ENCODE measurements around the gene TTC17.
A peak's percentile ranks its signal among the peaks of the same experiment; 100 is the strongest.

The TTC17 gene

GRCh38 chr11:43404406-43404805, 45.7 kb downstream of the TTC17 start:
- H3K27ac ChIP-seq = no peak overlapping the region
- POLR2A ChIA-PET (ENCODE audit: low non-redundant PET) = interaction anchor here (0.6 kb wide), 1 partner anchor 69 kb away, joined by 6 read pairs; no protein-coding TSS in a partner anchor
- peak; percentile 8 for DNase-seq (ENCODE audit: low spot score)
- CTCF ChIA-PET = no interaction called here
- TF ChIP-seq CTCF (conservative IDR thresholded peaks at IDR 0.05; ENCODE audit: low read depth) = no peak

- no peak for DNase-seq (ENCODE audit: low spot score)
- TF ChIP-seq CTCF (conservative IDR thresholded peaks at IDR 0.05; ENCODE audit: low read depth) = no peak
- CTCF ChIA-PET = no interaction called here
- POLR2A ChIA-PET (ENCODE audit: low non-redundant PET) = no interaction called here
- no peak overlapping the region for H3K27ac ChIP-seq
These were observed 46.2 kb downstream of the TTC17 start for GRCh38 chr11:43404836-43405479.

- H3K27ac ChIP-seq = no peak overlapping the region
- no peak for TF ChIP-seq CTCF (conservative IDR thresholded peaks at IDR 0.05; ENCODE audit: low read depth)
- ChIA-PET POLR2A (ENCODE audit: low non-redundant PET) (no interaction called here), CTCF (no interaction called here)
- DNase-seq (ENCODE audit: low spot score) = no peak
These were observed 49.6 kb downstream of the TTC17 start for GRCh38 chr11:43408277-43408676.

GRCh38 chr11:43410394-43410793, 51.7 kb downstream of the TTC17 start:
- POLR2A ChIA-PET (ENCODE audit: low non-redundant PET) = no interaction called here
- CTCF ChIA-PET = no interaction called here
- no peak overlapping the region for H3K27ac ChIP-seq
- no peak for DNase-seq (ENCODE audit: low spot score)
- no peak for TF ChIP-seq CTCF (conservative IDR thresholded peaks at IDR 0.05; ENCODE audit: low read depth)

- TF ChIP-seq CTCF (conservative IDR thresholded peaks at IDR 0.05; ENCODE audit: low read depth) = no peak
- no peak overlapping the region for H3K27ac ChIP-seq
- ChIA-PET POLR2A (ENCODE audit: low non-redundant PET) (no interaction called here), CTCF (interaction anchor here (0.7 to 1.6 kb wide), 3 partner anchors 23 to 107 kb away, joined by 3 to 6 read pairs (median 5); no protein-coding TSS in a partner anchor)
- DNase-seq (ENCODE audit: low spot score) = no peak
These were observed 59.5 kb downstream of the TTC17 start for GRCh38 chr11:43418197-43418596.

- no peak overlapping the region for H3K27ac ChIP-seq
- peak; percentile 80 for TF ChIP-seq CTCF (conservative IDR thresholded peaks at IDR 0.05; ENCODE audit: low read depth)
- peak; percentile 36 for DNase-seq (ENCODE audit: low spot score)
- ChIA-PET POLR2A (ENCODE audit: low non-redundant PET) (no interaction called here), CTCF (interaction anchor here (0.5 to 1.6 kb wide), 12 partner anchors 10 to 1190 kb away, joined by 3 to 5 read pairs (median 3); partner anchors contain the start of gene TTC17)
These were observed 60.7 kb downstream of the TTC17 start for GRCh38 chr11:43419460-43419859.
